A673 (cell line): ENCODE data around the gene OR4S2. TPM values are rescaled to one million over a fixed set of nuclear protein-coding genes. Genes with fewer than 3 reads are reported as not detected.

ENCODE experiments used
- BruUV-seq: library from RNA; stranded (reverse); fragments of 400-500 nt; replicated peaks from 2 replicates; lab custom pipeline; 2021; lab: Mats Ljungman, UMichigan
- CTCF ChIA-PET: fragments of 300-600 bp; sonication (Branson Sonifier 250); formaldehyde crosslinking; loops from one replicate; lab custom pipeline; 2022; ENCODE audit warnings: antibody characterized with exemption; lab: Charles Lee
- POLR2A ChIA-PET: fragments of 300-600 bp; sonication (Branson Sonifier 250); formaldehyde crosslinking; loops from one replicate; lab custom pipeline; 2022; ENCODE audit warnings: antibody characterized with exemption; ENCODE audit not compliant: low non-redundant PET; lab: Charles Lee
- DNase-seq: peaks from one replicate; pipeline ENCODE4 v3.0.0-alpha.2; 2015; ENCODE audit warnings: low spot score
- H3K27ac ChIP-seq: fragments of 200-600 bp; sonication (generic); 2 replicates; pipeline ENCODE4 v1.5.1; 2016; ENCODE audit warnings: mixed run types, low read depth, mild to moderate bottlenecking, mixed read lengths, antibody characterized with exemption, low read length; ENCODE audit not compliant: poor library complexity, severe bottlenecking
- H3K27me3 ChIP-seq: fragments of 200-600 bp; sonication (generic); replicated peaks from 2 replicates; pipeline ENCODE4 v1.6.1; 2017; ENCODE audit warnings: mixed run types, low read depth, mild to moderate bottlenecking, mixed read lengths, antibody characterized with exemption, low read length; ENCODE audit not compliant: insufficient read depth, poor library complexity
- H3K36me3 ChIP-seq: fragments of 200-600 bp; sonication (generic); 2 replicates; pipeline ENCODE4 v1.6.1; 2016; ENCODE audit warnings: mixed run types, mild to moderate bottlenecking, mixed read lengths, antibody characterized with exemption, low read length; ENCODE audit not compliant: insufficient read depth, poor library complexity, severe bottlenecking
- H3K4me1 ChIP-seq: fragments of 200-600 bp; sonication (generic); 2 replicates; pipeline ENCODE4 v1.6.1; 2017; ENCODE audit warnings: mixed run types, mild to moderate bottlenecking, mixed read lengths, antibody characterized with exemption, low read length; ENCODE audit not compliant: insufficient read depth, poor library complexity, severe bottlenecking
- H3K4me3 ChIP-seq: fragments of 200-600 bp; sonication (generic); 2 replicates; pipeline ENCODE4 v1.5.1; 2016; ENCODE audit warnings: low read depth, mixed run types, mild to moderate bottlenecking, mixed read lengths, low read length; ENCODE audit not compliant: poor library complexity, severe bottlenecking
- H3K9me3 ChIP-seq: fragments of 200-600 bp; sonication (generic); 2 replicates; pipeline ENCODE4 v1.6.1; 2016; ENCODE audit warnings: mixed run types, low read depth, mild to moderate bottlenecking, mixed read lengths, antibody characterized with exemption, low read length; ENCODE audit not compliant: poor library complexity, severe bottlenecking
- EZH2 ChIP-seq: fragments of 200-600 bp; sonication (generic); IDR thresholded peaks from 2 replicates; pipeline ENCODE4 v1.6.1; 2017; ENCODE audit warnings: borderline replicate concordance, low read depth, mild to moderate bottlenecking, mixed read lengths, antibody characterized with exemption, low read length; ENCODE audit not compliant: poor library complexity, severe bottlenecking
- intact Hi-C: fragments of 100-400 bp; cut with micrococcal nuclease; formaldehyde crosslinking; loops from one replicate; pipeline ENCODE4 v1.10.0; 2022; ENCODE audit not compliant: unreplicated experiment
- total RNA-seq: library from RNA; stranded (reverse); gene quantifications from 2 replicates; pipeline ENCODE4 v1.2.3, GENCODE V29; 2021
- TF ChIP-seq, protein P1 (sequence below): fragments of 300-800, 200-600 bp; sonication (generic); conservative IDR thresholded peaks from 2 replicates; pipeline ENCODE4 v1.5.1; 2017; ENCODE audit warnings: low read depth, mild to moderate bottlenecking, antibody characterized with exemption, low read length, moderate library complexity, mixed read lengths

OR4S2 gene
- total RNA-seq, 1 experiment from 2014 or later = not detected

DNA sequence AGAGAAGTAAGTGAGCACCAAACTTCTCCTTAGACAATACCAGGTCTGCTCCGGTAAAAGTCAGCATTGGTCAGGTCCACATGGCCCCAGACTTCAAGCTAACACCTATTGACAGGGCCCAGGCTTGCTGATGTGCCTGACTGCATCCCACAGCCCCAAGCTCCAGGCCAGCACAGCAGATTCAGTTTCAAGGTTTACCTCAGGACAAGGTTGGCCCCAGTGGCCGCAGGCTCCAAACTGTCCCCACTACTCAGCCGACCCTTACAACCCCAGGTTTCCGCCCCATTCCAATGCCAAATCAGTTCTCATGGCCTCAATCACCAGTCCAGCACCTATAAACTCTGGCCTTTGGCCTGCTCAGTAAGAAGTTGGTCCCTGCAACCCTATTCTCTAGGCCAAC, 53.3 kb downstream of the OR4S2 start:
- no peaks in the 10 kb centered on the region for H3K36me3 ChIP-seq
- peaks cover 19% of the 10 kb centered on the region for H3K9me3 ChIP-seq
- no peak overlapping the region for H3K4me3 ChIP-seq
- no peaks in the 10 kb centered on the region for H3K4me1 ChIP-seq
- DNase-seq = no peak
- TF ChIP-seq, protein P1, sequence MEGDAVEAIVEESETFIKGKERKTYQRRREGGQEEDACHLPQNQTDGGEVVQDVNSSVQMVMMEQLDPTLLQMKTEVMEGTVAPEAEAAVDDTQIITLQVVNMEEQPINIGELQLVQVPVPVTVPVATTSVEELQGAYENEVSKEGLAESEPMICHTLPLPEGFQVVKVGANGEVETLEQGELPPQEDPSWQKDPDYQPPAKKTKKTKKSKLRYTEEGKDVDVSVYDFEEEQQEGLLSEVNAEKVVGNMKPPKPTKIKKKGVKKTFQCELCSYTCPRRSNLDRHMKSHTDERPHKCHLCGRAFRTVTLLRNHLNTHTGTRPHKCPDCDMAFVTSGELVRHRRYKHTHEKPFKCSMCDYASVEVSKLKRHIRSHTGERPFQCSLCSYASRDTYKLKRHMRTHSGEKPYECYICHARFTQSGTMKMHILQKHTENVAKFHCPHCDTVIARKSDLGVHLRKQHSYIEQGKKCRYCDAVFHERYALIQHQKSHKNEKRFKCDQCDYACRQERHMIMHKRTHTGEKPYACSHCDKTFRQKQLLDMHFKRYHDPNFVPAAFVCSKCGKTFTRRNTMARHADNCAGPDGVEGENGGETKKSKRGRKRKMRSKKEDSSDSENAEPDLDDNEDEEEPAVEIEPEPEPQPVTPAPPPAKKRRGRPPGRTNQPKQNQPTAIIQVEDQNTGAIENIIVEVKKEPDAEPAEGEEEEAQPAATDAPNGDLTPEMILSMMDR = no peak
- TF ChIP-seq EZH2 = no peak
- BruUV-seq = no TSS peak
- no peaks in the 10 kb centered on the region for H3K27me3 ChIP-seq
- no peak overlapping the region for H3K27ac ChIP-seq
- intact Hi-C loops = no loop called here
- CTCF ChIA-PET = no interaction called here
- POLR2A ChIA-PET = no interaction called here

Other genes with a start within 250 kb of the OR4S2 start
- not detected in 2 replicates for gene OR4C15, start 93.9 kb upstream of the OR4S2 start, total RNA-seq
- gene OR4C16, start 76.2 kb upstream of the OR4S2 start, total RNA-seq = not detected in 2 replicates
- gene OR4C11, start 40.7 kb upstream of the OR4S2 start, total RNA-seq = not detected in 2 replicates
- gene OR4P4, start 13.2 kb upstream of the OR4S2 start, total RNA-seq = not detected in 2 replicates
- gene OR4C6, start 13.9 kb downstream of the OR4S2 start, total RNA-seq = not detected in 2 replicates
- gene OR5D13, start 125.1 kb downstream of the OR4S2 start, total RNA-seq = not detected in 2 replicates
- gene OR5D14, start 147.2 kb downstream of the OR4S2 start, total RNA-seq = not detected in 2 replicates
- gene OR5L1, start 163.0 kb downstream of the OR4S2 start, total RNA-seq = not detected in 2 replicates
- not detected in 2 replicates for gene OR5D18, start 171.3 kb downstream of the OR4S2 start, total RNA-seq
- gene OR5L2, start 178.9 kb downstream of the OR4S2 start, total RNA-seq = not detected in 2 replicates
- gene OR5D16, start 190.4 kb downstream of the OR4S2 start, total RNA-seq = not detected in 2 replicates
- not detected in 2 replicates for gene TRIM51, start 235.0 kb downstream of the OR4S2 start, total RNA-seq